Cardiac muscle cell (in vitro differentiated cells and primary cell): ENCODE results near the gene PDZRN3. TPM values are rescaled to one million over a fixed set of nuclear protein-coding genes. Genes with fewer than 3 reads are reported as not detected.

Experiments
- DNase-seq, 2 donors: peaks; one replicate each; pipeline versions ENCODE4 v3.0.0 to v3.0.0-alpha.2; 2010 to 2017; ENCODE audit warnings: low read depth in 1 of 2, low spot score in 1 of 2
- H3K27ac ChIP-seq: fragments of 200-600 bp; sonication (generic); 2 replicates; pipeline ENCODE4 v1.5.1; 2016
- H3K27me3 ChIP-seq: fragments of 200-600 bp; sonication (generic); 2 replicates; pipeline ENCODE4 v1.6.0; 2016; ENCODE audit warnings: control low read depth
- H3K36me3 ChIP-seq: fragments of 200-600 bp; sonication (generic); 2 replicates; pipeline ENCODE4 v1.5.1; 2016; ENCODE audit warnings: control low read depth
- H3K4me1 ChIP-seq: fragments of 200-600 bp; sonication (generic); 2 replicates; pipeline ENCODE4 v1.8.1; 2017; ENCODE audit warnings: low read depth, mild to moderate bottlenecking, mixed run types
- H3K4me3 ChIP-seq: fragments of 200-600 bp; sonication (generic); 2 replicates; pipeline ENCODE4 v1.5.1; 2016; ENCODE audit warnings: mild to moderate bottlenecking
- H3K9me3 ChIP-seq: fragments of 200-600 bp; sonication (generic); 2 replicates; pipeline ENCODE4 v1.5.1; 2017; ENCODE audit warnings: low read depth, mild to moderate bottlenecking, control low read depth
- polyA plus RNA-seq: library from polyadenylated mRNA; unstranded; fragments of >200 nt; fragmentation: Nextera tagmentation; extraction: Ambion mirVana; gene quantifications from 2 replicates; pipeline ENCODE4 v1.2.1, GENCODE V29; 2016
- total RNA-seq: library from RNA; depleted of rRNA; stranded (reverse); fragments of >200 nt; gene quantifications from 2 replicates; pipeline ENCODE4 v1.2.3, GENCODE V29; 2016
- TF ChIP-seq, protein P1 (sequence below): IDR thresholded peaks from 2 replicates; pipeline ENCODE4 v1.5.1; 2012; ENCODE audit warnings: low read depth, mild to moderate bottlenecking, low read length

PDZRN3 gene
- total and polyA plus RNA-seq, 2 experiments from 2014 or later = 63.9 to 94.7 TPM

DNA sequence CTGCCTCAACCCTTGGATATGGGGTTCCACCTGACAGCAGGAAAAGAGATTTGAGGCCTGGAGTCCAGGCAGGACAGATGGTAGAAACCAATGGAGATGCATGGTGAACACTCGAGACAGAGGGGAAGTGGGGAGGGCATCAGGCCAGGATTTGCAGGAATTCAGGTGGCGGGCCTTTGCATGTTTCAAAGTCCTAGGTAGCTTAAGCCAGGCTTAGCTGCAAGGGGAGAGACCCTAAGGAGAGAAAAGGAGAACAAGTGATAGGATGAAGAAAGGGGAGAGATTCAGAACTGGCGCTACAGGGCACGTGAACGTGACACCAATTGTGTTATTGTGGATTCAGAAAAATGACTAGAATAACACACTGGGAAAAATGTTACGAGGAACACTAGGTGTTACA is 182.6 kb downstream of the PDZRN3 start:
- Histone ChIP-seq H3K36me3 (no peaks in the 10 kb centered on the region), H3K27ac (no peak overlapping the region), H3K4me3 (no peak overlapping the region), H3K9me3 (no peaks in the 10 kb centered on the region), H3K4me1 (peaks cover 21% of the 10 kb centered on the region), H3K27me3 (no peaks in the 10 kb centered on the region)
- TF ChIP-seq, protein P1, sequence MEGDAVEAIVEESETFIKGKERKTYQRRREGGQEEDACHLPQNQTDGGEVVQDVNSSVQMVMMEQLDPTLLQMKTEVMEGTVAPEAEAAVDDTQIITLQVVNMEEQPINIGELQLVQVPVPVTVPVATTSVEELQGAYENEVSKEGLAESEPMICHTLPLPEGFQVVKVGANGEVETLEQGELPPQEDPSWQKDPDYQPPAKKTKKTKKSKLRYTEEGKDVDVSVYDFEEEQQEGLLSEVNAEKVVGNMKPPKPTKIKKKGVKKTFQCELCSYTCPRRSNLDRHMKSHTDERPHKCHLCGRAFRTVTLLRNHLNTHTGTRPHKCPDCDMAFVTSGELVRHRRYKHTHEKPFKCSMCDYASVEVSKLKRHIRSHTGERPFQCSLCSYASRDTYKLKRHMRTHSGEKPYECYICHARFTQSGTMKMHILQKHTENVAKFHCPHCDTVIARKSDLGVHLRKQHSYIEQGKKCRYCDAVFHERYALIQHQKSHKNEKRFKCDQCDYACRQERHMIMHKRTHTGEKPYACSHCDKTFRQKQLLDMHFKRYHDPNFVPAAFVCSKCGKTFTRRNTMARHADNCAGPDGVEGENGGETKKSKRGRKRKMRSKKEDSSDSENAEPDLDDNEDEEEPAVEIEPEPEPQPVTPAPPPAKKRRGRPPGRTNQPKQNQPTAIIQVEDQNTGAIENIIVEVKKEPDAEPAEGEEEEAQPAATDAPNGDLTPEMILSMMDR = no peak
- DNase-seq = no peak

DNA sequence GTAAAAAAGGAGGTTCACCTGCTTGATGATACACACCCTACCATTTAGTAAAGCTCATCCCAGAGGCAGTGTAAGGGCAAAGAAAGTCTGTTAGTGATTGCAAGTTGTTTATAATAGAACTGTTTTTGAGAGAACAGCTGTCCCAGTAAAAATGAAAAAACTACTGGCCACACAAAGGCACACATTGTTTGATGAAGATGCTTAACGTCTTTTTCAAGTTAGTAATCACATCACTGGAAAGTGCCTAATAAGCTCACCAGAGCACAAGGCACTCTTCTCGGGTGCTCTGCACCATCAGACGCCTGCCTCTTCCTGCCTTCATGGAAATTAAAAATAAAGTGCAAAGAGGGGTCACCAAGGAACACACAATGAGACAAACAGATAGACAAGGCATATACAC is 186.9 kb downstream of the PDZRN3 start:
- H3K36me3 ChIP-seq = no peaks in the 10 kb centered on the region
- TF ChIP-seq, protein P1 = no peak
- H3K27ac ChIP-seq = no peak overlapping the region
- peaks cover 23% of the 10 kb centered on the region for H3K4me1 ChIP-seq
- H3K27me3 ChIP-seq = no peaks in the 10 kb centered on the region
- no peaks in the 10 kb centered on the region for H3K9me3 ChIP-seq
- no peak overlapping the region for H3K4me3 ChIP-seq
- no peak for DNase-seq

DNA sequence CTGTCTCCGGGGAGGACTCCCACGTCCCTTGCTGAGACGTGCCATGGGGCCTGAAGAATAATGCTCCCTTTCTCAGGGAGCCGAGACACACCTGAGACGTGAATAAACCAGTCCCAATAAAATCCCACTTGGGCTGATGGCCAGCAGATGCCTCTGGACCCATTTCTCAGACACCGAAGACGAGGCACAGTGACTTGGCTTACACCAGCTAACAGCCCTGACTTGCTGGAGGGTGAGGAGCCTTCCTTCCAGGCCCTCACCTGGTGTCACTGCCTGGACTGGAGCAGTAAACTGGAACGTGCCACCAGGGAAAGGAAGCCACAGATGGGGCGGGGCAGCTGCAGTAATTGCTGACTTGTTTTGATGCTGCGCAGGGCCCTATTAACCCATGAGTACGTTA is 189.7 kb downstream of the PDZRN3 start:
- no peaks in the 10 kb centered on the region for H3K36me3 ChIP-seq
- peaks cover 39% of the 10 kb centered on the region for H3K4me1 ChIP-seq
- H3K9me3 ChIP-seq = no peaks in the 10 kb centered on the region
- no peak overlapping the region for H3K27ac ChIP-seq
- H3K4me3 ChIP-seq = no peak overlapping the region
- TF ChIP-seq, protein P1 = no peak
- no peaks in the 10 kb centered on the region for H3K27me3 ChIP-seq
- DNase-seq = no peak

DNA sequence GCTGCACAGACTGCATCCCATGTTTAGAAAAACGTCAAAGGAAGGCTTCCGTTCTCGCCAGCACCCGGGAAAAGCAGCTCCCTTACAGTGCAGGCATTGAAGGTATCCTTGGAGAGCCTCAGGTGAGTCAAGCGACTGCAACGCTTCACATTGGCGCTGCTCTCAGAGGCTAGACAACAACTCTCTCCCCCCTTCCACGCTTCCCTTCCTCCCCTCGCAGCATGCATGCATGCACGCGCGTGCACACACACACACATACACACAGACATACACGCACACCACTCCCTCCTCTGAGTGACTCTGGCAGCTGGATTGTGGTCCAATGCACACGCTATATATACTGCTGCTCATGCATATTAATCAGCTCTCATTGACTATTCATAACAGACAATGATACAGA is 191.1 kb downstream of the PDZRN3 start:
- peak in 1 of 2 donors; percentile 12 for DNase-seq
- no peaks in the 10 kb centered on the region for H3K36me3 ChIP-seq
- no peaks in the 10 kb centered on the region for H3K9me3 ChIP-seq
- H3K4me3 ChIP-seq = peak overlapping the region; percentile 10
- H3K4me1 ChIP-seq = peaks cover 33% of the 10 kb centered on the region
- TF ChIP-seq, protein P1 = no peak
- H3K27ac ChIP-seq = peak overlapping the region; percentile 18
- H3K27me3 ChIP-seq = no peaks in the 10 kb centered on the region

DNA sequence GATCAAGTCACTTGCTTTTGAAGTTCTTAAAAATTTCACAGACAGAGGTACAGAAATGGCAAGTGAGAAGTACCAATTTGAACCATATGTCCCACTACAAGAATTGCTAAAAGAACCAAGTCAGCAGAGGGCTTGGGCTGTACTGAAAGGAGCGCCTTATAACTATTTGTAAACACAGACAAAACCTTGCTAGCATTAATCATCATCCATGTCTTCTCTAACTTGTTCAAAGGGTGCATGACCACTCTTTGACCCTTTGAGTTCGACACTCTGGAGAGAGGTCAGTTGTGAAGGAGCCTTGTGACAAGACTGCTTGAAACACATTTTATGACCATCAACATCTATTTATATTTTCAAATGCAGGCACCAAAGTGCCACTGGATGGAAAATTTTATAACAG is 191.7 kb downstream of the PDZRN3 start:
- Histone ChIP-seq H3K4me3 (peak overlapping the region; percentile 10), H3K27me3 (no peaks in the 10 kb centered on the region), H3K4me1 (peaks cover 33% of the 10 kb centered on the region), H3K36me3 (no peaks in the 10 kb centered on the region), H3K27ac (peak overlapping the region; percentile 18), H3K9me3 (no peaks in the 10 kb centered on the region)
- TF ChIP-seq, protein P1 = no peak
- DNase-seq = peak in 1 of 2 donors; percentile 12

DNA sequence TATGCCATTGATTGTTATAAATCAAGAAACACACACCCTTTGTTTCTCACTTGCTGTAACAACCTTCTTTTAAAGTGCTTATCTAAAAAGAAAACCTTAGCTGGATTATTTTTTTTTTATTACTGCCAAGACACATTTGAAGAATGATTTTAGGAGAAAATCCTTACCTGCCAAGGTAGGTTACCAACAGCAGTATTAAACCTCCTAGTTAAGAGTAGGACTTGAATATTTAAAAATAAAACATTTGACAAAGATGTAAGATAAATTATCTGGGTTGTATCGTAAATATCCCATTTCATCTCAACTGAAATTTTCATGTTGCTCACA is 192.1 kb downstream of the PDZRN3 start:
- peaks cover 33% of the 10 kb centered on the region for H3K4me1 ChIP-seq
- H3K36me3 ChIP-seq = no peaks in the 10 kb centered on the region
- H3K4me3 ChIP-seq = peak overlapping the region; percentile 10
- H3K9me3 ChIP-seq = no peaks in the 10 kb centered on the region
- no peak for DNase-seq
- TF ChIP-seq, protein P1 = no peak
- H3K27me3 ChIP-seq = no peaks in the 10 kb centered on the region
- H3K27ac ChIP-seq = peak overlapping the region; percentile 18
